HG02571 (cell line): ENCODE measurements around the gene POLR1C.
A peak's percentile ranks its signal among the peaks of the same experiment; 100 is the strongest.
"Not testable (repeated sequence)": the region's sequence is repeated elsewhere in the genome, so short reads cannot be mapped to it uniquely, and the experiment has no call there.

Source experiments
- ATAC-seq: cut with Tn5 transposase; IDR thresholded peaks from one replicate; pipeline ENCODE4 v1.9.1; 2021; ENCODE audit warnings: mild to moderate bottlenecking, moderate library complexity; ENCODE audit not compliant: unreplicated experiment

POLR1C gene

GRCh38 chr6:43516697-43517504 lies at the start of gene POLR1C, which contains the start of gene YIPF3:
Gene POLR1C (plus strand): TSS chr6:43517089. CDS start chr6:43517110, 21 bp downstream.
Gene YIPF3 (minus strand): TSS chr6:43516926. CDS start chr6:43516807, 119 bp downstream.
- ATAC-seq = peak; percentile 83

DNA sequence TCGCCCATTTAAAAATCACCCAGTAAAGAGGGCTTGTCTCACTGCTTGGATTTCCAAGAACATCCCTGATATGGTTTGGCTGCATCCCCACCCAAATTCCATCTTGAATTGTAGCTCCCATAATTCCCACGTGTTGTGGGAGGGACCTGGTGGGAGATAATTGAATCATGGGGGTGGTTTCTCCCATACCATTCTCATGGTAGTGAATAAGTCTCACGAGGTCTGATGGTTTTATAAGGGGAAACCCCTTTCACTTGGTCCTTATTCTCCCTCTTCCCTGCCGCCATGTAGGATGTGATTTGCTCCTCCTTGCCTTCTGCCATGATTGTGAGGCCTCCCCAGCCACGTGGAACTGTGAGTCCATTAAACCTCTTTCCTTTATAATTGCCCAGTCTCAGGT lies 49.6 kb upstream of the POLR1C start:
- ATAC-seq = not testable (repeated sequence)

GRCh38 chr6:43467752-43468151 lies 49.1 kb upstream of the POLR1C start:
- no peak for ATAC-seq

- no peak for ATAC-seq
Measured at GRCh38 chr6:43468240-43468639, 48.6 kb upstream of the POLR1C start.

GRCh38 chr6:43468748-43469681 lies 47.9 kb upstream of the POLR1C start:
- no peak for ATAC-seq

DNA sequence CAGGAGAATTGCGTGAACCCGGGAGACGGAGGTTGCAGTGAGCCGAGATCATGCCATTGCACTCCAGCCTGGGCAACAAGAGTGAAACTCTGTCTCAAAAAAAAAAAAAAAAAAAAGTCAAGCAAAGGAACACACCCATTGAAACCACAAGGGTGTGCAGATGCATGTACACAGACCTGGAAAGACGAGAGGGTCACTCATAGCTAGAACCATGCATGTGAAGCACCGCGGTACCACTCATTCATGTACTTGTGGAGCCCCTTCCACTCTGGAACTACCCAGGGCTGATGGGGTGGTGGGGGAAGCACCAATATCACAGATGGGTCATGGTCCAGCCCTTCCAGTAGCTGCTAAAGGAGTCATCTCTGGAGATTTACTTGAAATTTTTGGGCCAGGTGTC lies 46.9 kb upstream of the POLR1C start:
- no peak for ATAC-seq

GRCh38 chr6:43471399-43471798 lies 45.5 kb upstream of the POLR1C start:
- ATAC-seq = no peak

GRCh38 chr6:43472515-43472914 lies 44.4 kb upstream of the POLR1C start:
- ATAC-seq = no peak

DNA sequence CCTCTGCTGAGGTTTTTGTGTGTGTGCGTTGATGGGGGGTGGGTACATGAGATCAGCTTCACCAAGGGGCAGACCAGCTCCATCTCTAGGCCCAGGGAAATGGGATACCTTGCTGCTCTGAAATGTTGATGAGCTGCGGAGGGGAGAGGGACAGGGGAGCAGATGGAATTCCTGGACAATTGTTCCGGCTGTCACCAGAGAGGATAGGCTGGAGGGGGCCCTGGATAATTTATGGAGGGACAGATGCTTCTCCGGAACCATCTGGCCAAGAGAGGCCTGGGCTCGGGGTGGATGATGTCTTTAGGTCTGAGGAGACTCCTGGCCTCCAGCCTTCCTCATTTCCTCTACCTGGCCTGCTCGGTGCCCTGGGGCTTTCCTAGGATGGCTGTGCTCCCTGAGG lies 41.4 kb upstream of the POLR1C start:
- no peak for ATAC-seq

DNA sequence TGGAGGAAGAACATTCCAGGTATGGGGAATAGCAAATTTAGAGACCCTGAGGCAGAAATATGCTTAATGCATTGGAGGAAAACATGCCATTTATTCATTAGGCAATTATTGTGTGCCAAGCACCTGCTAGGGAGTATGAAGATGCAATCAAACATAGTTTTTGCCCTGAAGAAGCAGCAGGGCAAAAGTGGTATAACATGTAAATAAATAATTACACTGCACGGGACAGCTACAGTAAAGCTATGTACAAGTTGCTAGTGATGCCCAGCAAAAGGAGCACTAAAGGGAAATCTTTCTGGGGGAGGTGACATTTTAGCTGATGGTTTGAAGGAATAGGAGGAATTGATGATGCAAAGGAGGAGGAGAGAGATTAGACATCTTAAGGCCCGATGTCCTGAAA lies 40.1 kb upstream of the POLR1C start:
- no peak for ATAC-seq

DNA sequence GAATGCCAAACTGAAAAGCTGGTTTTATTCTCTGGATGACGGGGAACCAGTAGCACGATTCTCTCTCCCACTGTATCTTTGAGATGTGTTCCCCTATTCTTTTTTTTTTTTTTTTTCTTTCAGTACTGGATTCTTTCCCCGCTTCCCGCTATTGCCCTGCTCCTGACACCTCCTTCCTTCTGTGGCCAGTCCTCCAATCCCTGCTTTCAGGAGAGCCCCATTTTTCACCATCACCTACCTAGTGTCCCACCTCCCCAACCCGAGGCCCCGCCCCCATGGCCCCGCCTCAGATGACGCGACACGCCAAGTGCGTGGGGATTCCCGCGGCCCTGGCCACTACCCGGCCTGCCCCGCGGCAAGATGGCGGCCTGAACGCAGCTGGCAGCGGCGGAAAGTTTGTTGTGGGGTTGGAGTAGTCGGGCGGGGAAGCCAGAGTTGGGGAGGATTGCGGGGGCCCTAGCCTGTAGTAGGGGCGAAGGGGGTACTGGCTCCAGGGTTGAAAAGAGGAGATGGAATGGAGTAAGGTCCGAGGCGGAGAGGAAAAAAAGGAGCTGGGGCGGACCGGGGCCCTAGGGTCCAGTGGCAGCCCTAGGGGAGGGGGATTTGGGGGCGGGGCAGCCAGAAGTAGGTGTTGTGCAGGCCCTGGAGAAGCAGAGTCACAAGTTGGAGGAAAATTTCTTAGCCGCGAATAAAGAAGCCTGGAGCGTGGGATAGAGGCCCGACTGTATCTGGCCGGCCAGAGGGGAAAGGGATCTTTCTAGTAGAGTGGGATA lies 39.5 kb upstream of the POLR1C start, which contains the start of gene TJAP1:
TSS of gene TJAP1 (plus strand) at position 336 of the 773 bp plus-strand sequence. CDS start 21,432 bp downstream, outside the sequence.
- peak; percentile 98 for ATAC-seq

- no peak for ATAC-seq
Measured at GRCh38 chr6:43478008-43478372, 38.9 kb upstream of the POLR1C start.

- no peak for ATAC-seq
Measured at GRCh38 chr6:43481075-43481474, 35.8 kb upstream of the POLR1C start.

DNA sequence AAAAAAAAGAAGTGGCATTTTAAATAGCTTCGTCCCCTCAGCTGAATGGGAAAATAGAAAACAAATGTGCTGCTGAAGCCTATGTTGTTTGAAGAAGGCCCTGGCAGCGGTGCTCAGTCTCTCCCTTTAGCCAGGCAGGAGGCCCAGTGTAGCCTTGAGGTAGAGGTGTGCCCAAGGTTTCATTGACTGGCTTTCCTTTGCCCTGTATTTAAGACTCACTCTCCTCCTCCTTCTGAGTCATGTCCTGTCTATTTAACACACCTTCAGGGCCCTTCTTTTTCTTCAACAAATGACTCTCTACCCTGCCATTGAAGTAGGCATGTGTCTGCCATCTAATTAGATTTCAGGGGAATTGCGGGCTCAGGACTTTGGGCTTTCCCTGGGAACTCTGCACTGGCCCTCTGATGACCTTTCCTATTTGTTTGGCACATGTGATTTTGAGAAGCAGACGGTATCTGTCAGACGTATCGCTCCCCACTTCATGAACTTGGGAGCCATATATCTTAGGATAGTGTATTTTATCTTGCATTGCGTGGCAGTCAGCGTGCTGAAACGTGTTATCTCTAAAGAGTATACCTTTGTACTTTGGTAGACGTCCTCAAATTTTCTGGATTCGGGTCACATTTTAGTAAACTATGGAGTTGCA lies 35.2 kb upstream of the POLR1C start:
- no peak for ATAC-seq

GRCh38 chr6:43488667-43489276 lies 28.1 kb upstream of the POLR1C start:
- ATAC-seq = no peak

DNA sequence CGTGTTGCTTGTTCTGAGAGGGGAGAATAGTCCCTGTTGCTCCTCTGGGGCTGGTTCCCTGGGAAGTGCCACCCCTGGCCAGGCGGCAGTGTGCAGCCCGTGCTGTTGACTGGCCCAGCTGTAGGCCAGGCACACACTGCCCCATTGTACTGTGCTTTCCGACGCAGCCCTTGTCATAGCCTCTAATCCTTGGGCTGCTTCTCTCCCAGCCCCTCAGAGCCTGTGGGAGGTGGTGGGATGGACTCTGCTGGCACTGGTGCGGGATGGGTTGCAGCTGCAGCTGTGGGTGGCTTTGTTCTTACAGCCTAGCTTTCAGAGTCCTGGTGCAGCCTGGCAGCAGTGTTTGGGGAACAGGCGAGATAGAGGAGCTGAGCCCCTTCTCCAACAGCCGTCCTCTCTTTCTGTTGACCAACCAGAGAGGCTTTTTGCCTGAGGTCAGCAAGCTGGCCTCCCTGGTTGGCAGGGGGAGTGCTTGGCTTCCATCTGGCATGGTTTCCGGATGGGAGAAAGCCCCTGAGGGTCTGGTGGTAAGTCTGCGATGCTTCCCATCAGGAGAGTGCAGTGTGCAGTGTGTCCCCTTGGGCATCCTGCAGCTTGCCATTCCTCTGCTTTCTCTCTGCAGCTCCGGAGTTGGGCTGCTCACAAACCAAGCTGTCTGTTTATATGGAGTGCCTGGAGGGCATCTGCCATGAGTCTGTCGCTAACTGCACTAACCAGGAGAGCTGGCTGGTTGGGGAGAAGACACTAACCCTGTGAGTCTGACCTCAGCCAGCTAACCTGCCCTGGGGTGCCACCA lies 27.4 kb upstream of the POLR1C start:
- no peak for ATAC-seq

DNA sequence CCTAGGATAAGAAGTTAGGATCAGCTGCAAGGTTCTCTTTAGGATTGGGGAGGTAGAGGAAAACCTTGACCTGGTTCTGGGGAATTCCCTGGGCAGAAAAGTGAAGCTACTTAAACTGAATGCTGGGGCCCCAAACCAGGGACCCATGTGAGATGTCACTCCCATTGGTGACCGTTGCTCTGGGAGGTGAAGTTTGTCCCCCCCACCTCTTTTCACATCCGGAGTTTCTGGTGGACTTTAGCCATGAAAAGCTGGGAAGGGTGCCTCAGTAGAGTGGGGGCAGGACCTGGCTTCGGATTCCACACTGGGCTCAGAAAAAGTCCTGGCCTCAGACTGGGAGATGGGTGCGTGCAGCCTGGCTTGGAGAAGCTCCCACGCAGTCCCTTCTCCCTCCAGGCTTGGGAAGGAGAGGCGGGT lies 26.4 kb upstream of the POLR1C start:
- no peak for ATAC-seq

- no peak for ATAC-seq
Measured at GRCh38 chr6:43491750-43492661, 24.9 kb upstream of the POLR1C start.
